CD4-positive, alpha-beta T cell treated with Interferon gamma for 1 hour (primary cell): ENCODE measurements around the gene S100PBP.

ENCODE experiments used
- DNase-seq: peaks from one replicate; pipeline ENCODE4 v3.0.0-alpha.2; 2020

S100PBP gene

DNA sequence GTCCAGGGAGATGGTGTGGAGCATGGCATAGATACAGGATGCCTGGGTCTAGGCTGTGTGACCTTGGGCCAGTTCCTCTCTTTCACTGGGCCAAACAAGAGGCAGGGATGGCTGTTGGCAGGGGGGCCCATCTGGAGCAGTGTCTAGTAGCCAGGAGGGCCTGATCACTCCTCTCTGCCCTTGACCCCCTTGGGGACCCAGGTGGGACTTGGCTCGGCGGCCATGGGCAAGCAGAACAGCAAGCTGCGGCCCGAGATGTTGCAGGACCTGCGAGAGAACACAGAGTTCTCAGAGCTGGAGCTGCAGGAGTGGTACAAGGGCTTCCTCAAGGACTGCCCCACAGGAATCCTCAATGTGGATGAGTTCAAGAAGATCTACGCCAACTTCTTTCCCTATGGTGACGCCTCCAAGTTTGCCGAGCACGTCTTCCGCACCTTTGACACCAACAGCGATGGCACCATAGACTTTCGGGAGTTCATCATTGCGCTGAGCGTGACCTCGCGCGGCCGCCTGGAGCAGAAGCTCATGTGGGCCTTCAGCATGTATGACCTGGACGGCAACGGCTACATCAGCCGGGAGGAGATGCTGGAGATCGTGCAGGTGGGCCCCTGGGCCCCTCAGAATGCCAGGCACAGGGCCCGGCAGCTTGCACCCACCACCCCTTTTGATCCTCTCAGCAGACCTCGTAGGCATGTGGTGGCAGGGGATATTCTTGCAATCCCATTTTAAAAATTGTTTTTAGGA is 71.4 kb downstream of the S100PBP start:
- no peak for DNase-seq

- no peak for DNase-seq
These were observed 72.4 kb downstream of the S100PBP start for GRCh38 chr1:32889731-32890278.

DNA sequence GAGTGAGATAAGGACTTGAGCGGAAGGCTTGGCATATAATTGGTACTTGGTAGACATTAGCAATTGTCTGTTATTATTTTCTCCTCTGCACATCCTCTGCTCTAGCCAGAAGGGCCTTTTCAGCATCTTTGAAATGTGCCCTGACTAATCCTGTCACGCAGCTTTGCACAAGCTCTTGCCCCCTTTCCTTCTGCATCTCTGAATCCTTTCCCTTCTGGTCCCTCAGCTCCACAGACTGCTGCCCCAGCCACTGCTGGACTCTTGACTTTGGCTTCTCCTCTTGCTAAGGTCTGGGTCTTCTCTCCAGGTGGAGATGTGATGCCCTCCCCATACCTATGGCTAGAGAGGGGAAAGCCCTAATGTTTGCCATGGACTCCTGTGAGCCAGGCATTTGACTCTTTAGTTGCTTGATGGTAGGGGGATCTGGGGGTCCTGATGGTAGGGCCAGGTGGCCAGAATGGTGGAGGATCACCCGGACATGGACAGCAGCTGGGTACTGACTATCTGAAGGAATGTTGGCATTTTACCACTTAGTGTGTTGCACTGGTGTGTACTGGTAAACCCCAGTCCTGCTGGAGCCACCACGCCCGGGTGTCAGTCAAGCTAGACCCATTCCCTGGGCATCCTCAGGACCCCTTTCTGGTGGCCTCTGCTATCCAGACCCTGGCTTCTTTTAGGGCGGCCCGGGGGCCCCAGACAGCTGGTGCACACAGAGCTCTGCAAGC is 73.2 kb downstream of the S100PBP start:
- no peak for DNase-seq

GRCh38 chr1:32891241-32891570 is 73.8 kb downstream of the S100PBP start:
- DNase-seq = no peak

DNA sequence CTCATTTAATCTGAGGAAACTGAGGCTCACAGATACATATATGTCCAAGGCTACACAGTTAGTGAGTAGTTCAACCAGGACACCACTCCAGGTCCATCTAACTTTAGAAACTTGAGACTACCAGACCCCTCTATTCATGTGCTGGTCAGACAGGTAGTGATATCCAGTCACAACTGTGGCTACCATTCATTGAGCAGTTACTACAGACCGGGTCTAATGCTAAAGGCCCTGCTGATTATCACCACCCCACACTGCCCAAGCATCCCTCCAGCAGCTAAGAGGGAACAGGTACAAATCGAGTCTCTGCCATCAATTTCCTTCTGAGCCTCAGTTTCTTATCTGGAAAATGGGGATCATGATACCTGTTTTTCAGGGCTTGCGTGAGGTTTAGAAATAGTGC is 74.2 kb downstream of the S100PBP start:
- no peak for DNase-seq

DNA sequence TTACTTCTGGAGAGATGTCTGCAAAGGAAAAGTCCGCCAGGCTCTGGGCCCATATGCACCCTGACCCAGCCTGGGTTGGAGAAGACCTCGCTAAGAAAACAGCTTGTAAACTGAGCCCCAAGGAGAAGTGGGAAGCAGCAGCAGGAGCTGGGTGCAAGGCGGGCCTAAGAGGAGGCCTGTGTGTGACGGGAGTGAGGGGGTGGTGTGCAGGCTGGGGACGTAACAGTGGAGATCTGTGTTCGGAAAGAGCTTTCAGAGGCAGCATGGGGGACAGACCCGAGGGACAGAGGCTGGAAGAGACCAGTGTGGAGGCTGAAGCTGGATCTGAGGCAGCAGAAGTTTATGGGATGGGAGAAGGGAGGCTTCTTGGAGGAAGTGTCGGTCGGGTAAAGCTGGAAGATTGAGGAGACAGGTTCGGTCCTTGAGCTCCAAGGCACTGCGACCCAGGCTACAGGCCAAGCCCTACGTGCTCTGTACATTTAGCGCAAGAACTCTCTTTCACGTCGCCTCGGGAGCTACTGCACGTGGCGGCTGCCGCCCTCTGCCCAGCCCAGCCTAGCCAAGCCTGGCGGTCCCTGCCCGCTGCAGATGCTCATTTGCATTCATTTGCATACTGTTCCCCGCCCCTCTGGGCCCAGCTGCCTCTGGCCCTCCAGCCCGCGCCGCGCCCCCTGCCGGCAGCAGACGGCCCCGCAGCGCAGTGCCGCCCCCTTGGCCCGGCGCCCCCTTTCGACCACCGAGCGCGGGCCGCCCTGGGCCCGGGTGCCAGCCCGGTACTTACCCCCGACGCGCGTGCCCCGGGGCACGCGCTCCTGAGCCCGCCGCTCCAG is 75.1 kb downstream of the S100PBP start:
- DNase-seq = peak; percentile 22

DNA sequence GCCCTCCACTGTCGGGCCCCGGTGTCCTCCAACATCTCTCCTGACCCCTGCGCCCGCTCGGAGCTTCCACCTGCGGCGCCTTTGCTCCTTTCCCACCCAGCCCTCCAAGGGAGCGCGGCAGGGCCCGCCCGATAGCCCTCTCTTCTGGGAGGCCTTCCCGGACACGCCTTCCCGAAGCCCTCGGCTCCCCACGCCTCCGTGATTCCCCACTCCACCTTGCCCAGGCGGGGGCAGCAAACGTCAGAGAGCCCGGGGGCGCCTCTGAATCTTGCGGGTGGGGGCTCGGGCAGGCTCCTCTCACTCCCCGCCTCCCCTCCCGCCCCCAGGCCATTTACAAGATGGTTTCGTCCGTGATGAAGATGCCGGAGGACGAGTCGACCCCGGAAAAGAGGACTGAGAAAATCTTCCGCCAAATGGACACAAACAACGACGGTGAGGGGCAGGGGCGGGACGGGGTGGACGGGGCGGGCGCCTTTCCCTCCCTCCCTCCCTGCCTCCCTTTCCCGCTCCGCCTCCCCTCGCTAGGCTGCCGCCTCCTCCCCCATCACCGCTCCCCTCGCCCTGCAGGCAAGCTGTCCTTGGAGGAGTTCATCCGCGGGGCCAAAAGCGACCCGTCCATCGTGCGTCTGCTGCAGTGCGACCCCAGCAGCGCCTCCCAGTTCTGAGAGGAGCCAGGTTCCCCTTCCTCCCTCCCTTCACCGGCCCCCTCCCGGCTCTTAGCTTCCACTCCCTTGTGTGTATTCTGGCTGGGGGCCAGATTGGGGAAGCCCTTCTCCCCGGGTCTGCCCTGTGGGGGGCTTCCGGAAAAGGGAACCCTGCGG is 76.0 kb downstream of the S100PBP start:
- DNase-seq = no peak

GRCh38 chr1:32894019-32894600 is 76.7 kb downstream of the S100PBP start:
- no peak for DNase-seq

- DNase-seq = no peak
These were observed 77.2 kb downstream of the S100PBP start for GRCh38 chr1:32894681-32895080.

- no peak for DNase-seq
These were observed 78.1 kb downstream of the S100PBP start for GRCh38 chr1:32895325-32896215.

GRCh38 chr1:32896451-32896850 is 79.0 kb downstream of the S100PBP start:
- DNase-seq = no peak

DNA sequence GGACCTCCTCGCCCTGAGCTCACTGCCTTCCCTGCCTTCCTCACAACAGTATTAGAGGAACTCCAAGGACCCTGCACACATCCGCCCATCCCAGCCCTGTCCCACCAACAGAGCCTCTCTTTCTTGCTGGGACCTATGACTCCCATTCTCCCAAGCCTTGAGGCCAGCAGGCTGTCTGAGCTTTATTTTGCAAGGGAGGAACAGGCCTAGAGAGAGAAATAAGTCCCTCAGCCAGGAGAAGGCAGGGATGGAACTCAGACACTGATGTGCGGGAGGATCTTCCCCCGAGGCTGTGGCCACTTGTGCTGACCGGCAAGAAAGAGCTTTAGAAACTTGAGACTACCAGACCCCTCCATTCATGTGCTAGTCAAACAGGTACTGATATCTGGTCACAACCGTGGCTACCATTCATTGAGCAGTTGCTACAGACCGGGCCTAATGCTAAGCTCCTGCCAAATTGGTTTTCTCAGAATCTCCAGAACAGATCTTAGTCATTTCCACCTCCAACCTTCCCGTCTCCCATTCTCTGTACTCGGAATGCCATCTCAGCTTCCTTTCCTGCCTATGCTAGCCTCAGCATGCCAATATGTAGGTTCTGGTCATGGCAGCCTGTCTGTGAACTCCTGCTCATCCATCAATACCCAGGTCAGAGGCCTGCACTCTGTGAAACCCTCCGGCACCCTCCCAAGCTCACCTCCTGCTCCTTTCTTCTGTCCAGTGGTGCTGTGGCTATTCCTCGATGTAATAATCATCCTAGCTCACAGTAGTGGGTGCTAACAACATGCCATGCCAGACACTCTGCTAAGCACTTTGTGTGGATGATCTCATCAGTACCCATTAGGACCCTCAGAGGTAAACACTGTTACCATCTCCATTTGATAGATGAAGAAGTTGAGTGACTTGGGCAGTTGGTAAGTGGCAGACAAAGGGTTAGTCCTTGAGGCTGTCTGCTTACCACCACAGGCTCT is 79.9 kb downstream of the S100PBP start:
- no peak for DNase-seq

DNA sequence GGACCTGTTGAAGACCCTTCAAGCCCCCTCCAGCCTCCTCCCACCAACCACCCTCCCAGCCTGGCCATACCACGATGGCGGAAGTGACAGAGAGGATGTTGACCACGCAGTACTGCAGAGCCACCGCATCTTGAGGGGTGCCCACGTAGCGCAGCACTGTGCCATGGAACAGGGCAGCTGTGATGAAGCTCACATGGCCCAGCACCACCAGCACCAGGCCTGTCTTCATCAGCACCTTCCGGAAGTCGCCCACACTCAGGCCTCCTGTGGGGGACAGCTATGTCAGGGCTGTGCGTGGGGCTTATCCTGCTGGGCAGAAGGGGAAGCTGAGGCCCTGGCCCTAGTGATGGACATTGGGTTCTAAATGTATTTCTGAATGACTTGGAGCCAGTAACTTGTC is 80.6 kb downstream of the S100PBP start:
- no peak for DNase-seq

- no peak for DNase-seq
These were observed 81.5 kb downstream of the S100PBP start for GRCh38 chr1:32898958-32899357.

- no peak for DNase-seq
These were observed 82.3 kb downstream of the S100PBP start for GRCh38 chr1:32899586-32900296.

DNA sequence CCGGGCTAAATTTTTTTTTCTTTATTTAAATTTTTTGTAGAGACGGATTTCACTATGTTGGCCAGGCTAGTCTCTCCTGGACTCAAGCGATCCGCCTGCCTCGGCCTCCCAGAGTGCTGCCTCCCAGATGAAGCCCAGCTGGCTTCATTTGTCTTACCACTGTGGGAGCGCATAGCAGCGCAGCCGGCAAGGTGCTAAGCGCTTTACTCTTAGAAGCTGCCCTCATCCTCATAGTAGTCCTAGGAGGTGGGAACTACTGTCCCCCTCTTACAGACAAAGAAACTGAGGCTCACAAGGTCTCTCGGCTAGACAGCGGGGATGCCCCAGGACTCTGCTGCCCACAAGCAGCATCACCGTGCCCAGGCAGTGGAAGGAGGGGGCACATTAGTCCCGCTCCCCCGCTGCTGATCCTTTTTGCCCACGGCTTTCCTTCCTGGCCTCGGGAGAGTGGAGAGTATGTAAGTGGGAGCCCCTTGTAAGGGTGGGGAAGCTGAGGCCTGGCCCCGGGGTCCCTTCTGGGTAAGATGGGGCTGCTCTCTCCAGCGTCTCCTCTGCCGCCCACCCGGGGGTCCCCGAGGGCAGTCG is 83.0 kb downstream of the S100PBP start:
- no peak for DNase-seq

DNA sequence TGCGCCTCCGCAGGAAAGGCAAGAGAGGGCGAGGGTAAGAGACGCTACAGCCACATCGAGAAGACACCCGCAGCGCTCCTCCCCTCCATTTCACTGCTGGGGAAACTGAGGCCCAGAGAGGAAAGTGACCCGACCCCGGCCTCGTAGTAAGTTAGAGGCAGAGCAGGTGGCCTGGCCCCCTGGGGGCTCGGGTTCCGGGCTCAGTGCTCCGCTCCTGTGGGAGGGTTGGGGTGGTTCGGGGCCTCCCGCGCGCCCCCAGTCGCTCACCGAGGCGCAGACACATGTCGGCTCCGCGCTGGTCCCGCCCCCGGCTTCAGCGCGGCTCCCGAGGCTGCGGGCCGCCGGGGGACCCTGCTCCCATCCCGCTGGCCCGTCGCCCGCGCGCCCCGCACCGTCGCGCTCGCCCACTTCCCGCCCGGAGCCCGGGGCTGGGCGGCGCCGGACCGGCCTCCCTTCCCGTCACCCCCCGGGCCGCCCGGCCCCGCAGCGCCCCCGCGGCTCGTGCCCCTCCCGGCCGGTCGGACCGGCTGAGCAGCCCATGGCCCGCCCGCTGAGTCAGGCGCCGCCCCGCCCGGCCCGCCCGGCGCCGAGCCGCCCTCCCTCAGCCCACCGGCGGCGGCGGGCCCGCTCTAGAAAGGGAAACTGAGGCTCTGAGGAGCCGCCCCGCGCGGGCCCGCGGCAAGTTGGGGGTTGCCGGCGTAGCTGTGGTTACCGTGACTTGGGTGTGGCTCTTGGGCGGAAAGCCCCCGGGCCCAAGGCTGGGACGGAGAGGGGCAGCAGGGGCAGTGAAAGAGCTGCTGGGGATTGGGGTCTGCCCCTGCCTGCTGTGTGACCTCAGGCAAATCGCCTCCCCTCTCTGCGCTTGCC is 83.7 kb downstream of the S100PBP start, which contains the start of gene TMEM54:
TMEM54 (minus strand) TSS at position 434 of the 867 bp plus-strand sequence; CDS start at position 283, 151 bp downstream.
- DNase-seq = no peak
